Stomach (tissue), 4 donors: Measurements from ENCODE around the gene CEP85.

Experiments used
- CTCF ChIP-seq, 7 experiments: fragments of 450-650 bp in 4 of 7; fragments of 200-600 bp in 3 of 7; sonication (generic) in 3 of 7; IDR thresholded peaks; one replicate each; pipeline ENCODE4 v1.5.1; 2016 to 2019; ENCODE audit warnings: antibody characterized with exemption in 7 of 7, control low read depth in 2 of 7, mild to moderate bottlenecking in 1 of 7
- POLR2A ChIP-seq, 4 donors: fragments of 450-650 bp; IDR thresholded peaks; one replicate each; pipeline ENCODE4 v1.6.1; 2016; ENCODE audit warnings: antibody characterized with exemption in 4 of 4, control low read depth in 2 of 4, mild to moderate bottlenecking in 1 of 4, moderate library complexity in 1 of 4
- POLR2AphosphoS5 ChIP-seq, 3 donors: sonication (generic); formaldehyde crosslinking; IDR thresholded peaks; one replicate each; pipeline ENCODE4 v1.6.1; 2016; ENCODE audit warnings: antibody characterized with exemption in 3 of 3

DNA sequence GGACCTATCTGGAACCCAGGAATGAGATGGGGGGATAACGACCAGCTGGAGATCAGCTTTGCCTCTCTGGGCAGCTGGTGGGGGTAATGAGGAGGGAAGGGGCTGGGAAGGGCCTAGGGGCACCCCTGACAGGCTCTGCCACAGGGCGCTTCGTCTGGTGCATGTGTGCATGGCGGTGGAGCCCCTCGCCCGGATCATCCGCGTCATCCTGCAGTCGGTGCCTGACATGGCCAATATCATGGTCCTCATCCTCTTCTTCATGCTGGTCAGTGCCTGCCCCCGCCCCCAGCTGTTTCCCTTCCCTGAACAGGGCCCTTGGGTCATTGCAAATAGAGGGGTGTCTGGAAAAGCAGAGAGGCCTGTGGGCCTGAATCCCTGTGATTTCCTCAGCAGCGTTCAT is 36.2 kb upstream of the CEP85 start:
- TF ChIP-seq POLR2A (IDR thresholded peaks at IDR 0.05) (no peak), CTCF (IDR thresholded peaks at IDR 0.05) (no peak), POLR2AphosphoS5 (IDR thresholded peaks at IDR 0.05) (no peak)
